T1000 (cell line): ENCODE data around the gene BSDC1.

ENCODE experiments used
- DNase-seq: peaks from one replicate; lab custom pipeline; 2025; ENCODE audit warnings: mixed read lengths; lab: John Stamatoyannopoulos, UW

BSDC1 gene

GRCh38 chr1:32394890-32395432 lies 720 bp upstream of the BSDC1 start:
- DNase-seq = no peak

GRCh38 chr1:32393832-32394140 lies 455 bp downstream of the BSDC1 start:
- no peak for DNase-seq

GRCh38 chr1:32393136-32393535 lies 1.1 kb downstream of the BSDC1 start:
- no peak for DNase-seq

GRCh38 chr1:32392325-32392724 lies 1.9 kb downstream of the BSDC1 start:
- DNase-seq = no peak

- DNase-seq = no peak
These were observed 3.1 kb downstream of the BSDC1 start for GRCh38 chr1:32390904-32391870.

- DNase-seq = no peak
These were observed 5.6 kb downstream of the BSDC1 start for GRCh38 chr1:32388641-32389040.

DNA sequence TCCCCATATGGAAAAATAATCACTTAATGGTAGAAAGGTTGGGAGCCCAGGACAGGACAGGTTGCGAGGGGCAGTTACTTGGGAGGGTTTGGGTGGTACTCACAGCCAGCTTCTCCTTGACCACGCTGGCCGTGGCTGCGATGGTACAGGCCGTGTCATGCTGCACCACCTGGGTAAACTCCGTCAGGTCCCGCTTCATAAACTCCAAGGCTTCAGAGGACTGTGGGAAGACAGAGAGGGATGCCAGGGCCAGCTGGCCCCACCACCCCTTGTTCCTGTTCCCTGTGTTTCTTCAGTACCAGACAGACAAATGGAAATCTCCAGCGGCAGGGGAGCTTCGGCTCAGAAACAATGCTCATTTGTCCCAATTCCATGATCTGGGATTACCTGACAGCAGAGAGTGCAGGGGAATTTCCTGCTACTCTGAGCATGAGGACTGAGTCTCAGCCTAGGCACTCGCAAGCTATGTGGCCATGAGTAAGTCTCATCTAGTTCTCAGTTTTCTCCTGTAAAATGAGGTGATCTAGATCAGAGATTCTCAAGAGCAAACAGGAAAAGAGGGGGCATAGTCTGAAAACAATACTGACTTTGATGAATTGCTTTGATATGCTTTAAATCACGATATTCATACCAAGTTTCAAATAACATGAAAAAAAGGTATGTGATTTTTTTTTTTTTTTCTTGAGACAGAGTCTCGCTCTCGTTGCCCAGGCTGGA lies 7.4 kb downstream of the BSDC1 start:
- no peak for DNase-seq

DNA sequence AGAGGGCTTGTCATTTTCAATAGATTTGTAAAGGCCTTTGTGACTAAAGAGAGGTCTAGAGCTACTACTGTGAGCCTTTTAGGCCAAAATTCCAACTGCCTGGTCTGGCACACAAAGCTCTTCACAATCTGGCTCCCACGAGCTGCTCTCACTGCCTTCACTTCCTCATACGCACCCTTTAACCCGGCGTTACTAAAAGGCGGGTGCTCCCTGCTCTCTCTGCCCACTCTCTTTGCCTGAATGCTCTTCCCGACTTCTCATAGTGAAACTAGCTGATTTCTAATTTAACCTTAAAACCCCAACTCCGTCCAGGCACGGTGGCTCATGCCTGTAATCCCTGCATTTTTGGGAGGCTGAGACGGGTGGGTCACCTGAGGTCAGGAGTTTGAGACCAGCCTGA lies 14.2 kb downstream of the BSDC1 start:
- DNase-seq = no peak

GRCh38 chr1:32377541-32378220 lies 16.6 kb downstream of the BSDC1 start:
- DNase-seq = no peak

GRCh38 chr1:32376199-32376598 lies 18.0 kb downstream of the BSDC1 start:
- DNase-seq = no peak

DNA sequence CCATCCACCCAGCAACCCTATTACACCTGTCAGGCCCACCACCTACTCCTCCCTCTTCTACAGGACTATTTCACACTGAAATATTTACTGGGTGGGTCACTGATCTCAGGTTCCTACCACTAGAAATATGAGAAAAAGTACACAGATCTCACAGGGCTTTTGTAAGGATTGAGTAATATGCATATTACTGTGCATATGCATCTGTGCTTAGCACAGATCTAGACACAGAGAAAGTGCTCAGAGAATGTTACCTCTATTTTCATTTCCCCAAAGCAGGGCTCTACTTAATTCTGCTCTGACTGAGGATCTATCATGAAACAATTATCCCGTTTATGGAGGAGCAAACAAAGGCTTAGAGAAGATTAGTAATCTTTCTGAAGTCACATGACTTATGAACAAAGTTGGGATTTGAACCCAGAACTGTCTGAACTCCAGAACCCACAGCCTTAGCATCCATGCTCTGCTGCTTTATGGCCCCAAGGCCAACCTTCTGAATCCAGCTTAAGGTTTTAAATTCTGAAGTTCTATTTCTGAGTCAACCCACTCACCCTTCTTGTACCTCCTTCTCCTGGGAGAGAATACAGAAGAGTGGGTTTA lies 20.1 kb downstream of the BSDC1 start:
- no peak for DNase-seq

DNA sequence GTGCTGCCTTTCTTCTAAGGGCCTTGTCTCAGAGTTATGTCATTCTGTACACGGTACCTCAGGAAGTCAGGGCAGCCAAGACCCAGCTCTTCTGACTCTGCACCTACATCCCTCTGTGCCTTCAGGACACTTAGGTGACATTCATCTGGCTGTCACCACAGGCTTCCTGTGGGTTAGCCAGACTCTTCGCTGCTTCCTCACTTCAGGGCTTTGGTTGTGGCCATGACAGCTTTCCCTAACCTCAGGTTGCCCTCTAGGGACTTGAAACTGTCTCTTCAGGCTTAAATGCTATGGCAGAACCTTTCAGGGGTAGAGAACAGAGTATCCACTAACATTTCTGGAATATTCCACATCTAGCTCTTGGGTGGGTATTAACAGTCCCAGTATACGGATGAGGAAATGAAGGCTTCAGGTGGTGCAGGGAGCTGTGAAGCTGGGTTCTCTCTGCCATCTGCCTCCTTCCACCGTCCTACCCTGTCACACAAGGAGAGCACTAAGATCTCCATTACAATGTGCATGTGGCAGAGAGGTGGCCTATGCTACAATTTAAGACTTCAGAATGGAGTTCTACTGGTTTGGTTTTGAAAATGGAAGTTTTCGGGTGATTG lies 22.0 kb downstream of the BSDC1 start:
- DNase-seq = no peak

- DNase-seq = no peak
These were observed 26.2 kb downstream of the BSDC1 start for GRCh38 chr1:32367912-32368635.

- DNase-seq = no peak
These were observed 28.8 kb downstream of the BSDC1 start for GRCh38 chr1:32365445-32365844.

GRCh38 chr1:32364836-32365235 lies 29.4 kb downstream of the BSDC1 start:
- no peak for DNase-seq

DNA sequence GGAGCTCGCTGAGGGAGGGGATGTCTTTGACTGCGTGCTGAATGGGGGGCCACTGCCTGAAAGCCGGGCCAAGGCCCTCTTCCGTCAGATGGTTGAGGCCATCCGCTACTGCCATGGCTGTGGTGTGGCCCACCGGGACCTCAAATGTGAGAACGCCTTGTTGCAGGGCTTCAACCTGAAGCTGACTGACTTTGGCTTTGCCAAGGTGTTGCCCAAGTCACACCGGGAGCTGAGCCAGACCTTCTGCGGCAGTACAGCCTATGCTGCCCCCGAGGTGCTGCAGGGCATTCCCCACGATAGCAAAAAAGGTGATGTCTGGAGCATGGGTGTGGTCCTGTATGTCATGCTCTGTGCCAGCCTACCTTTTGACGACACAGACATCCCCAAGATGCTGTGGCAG lies 30.5 kb downstream of the BSDC1 start:
- no peak for DNase-seq

DNA sequence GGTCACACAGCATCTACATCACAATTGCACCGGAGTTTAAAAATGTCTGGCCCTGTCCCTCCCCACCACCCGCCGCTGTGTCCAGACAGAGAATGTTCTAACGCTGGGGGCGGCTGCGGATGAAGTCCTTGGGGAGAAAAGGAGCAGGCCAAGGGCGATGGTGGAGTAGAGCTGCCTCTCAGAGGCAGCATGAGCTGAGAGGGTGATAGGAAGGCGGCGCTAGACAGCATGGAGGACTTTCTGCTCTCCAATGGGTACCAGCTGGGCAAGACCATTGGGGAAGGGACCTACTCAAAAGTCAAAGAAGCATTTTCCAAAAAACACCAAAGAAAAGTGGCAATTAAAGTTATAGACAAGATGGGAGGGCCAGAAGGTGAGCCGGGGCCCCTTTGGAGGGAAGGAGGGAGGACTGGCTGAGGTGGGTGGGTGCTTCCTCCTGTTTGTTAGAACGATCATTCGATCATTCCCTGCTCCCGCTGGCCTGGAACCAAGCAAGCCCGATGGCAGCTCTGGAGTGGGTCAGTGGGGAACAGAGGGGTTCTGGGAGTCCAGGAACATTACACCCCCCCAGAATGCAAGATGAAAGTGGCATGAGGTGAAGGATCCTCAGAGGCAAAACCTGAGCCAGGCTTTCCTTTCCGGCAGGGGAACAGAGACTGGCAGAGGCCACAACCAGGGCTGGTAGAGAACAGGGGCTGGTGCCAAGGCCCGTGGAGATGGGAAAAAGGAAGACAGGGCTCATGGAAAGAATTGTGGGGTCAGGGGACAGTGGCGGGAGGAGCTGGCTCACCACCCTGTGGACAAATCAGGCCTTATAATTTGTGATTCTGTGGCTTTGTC lies 31.5 kb downstream of the BSDC1 start, which contains the start of the genes FAM229A and TSSK3:
FAM229A (minus strand) TSS at position 12 of the 840 bp plus-strand sequence. CDS start 394 bp downstream, outside the sequence.
TSSK3 (plus strand) TSS at position 66 of the 840 bp plus-strand sequence; CDS start at position 229, 163 bp downstream.
- no peak for DNase-seq

DNA sequence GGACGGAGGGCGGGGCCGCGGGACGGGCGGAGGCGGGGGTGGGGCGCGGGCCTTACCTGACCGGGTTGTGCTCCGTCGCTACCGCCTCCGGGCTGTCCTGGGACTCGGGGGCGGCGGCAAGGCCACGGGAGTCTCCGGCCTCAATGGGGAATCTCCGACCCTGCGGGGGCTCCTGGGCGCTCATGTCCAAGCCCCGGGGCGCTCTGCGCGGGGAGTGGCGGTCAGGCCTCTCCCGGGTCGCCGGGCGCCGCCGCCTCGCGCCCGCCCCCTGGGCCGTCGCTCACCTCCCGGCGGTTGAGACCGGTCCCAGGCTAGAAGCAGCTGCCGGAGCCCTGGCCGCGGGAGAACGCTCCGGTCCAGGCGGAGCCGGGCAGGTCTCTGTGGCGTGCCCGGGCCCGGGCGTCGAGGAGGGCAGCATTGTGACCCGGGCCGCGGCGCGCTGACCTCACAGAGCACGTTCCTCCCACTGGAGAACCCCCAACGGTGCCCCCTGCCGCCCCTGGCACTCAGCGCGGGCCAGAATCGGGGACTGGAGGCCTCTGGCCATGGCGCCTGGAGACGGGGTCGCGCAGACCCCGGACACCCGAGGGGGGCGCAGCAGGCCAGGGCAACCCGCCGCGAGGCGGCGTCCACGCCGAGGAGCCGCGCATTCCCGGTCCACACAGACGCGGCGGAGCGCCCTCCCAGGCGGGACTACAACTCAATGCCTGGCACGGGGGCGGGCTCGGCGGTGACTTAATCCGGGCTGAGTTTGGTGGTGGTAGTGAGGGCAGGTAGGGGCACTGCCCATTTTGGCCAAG lies 32.4 kb downstream of the BSDC1 start:
- DNase-seq = no peak

GRCh38 chr1:32361308-32361673 lies 33.0 kb downstream of the BSDC1 start:
- no peak for DNase-seq
